ENCODE data around the gene N4BP2L2. TPM values are rescaled to one million over a fixed set of nuclear protein-coding genes. Genes with fewer than 3 reads are reported as not detected.

N4BP2L2 gene
- total RNA-seq, 1 donor from 2014 or later = 131 TPM

GRCh38 chr13:32555613-32556012, 17.0 kb upstream of the N4BP2L2 start:
- no peaks in the 10 kb centered on the region for H3K36me3 ChIP-seq
- no peaks in the 10 kb centered on the region for H3K27me3 ChIP-seq (ENCODE audit: low read depth)
- no peak overlapping the region for H3K4me3 ChIP-seq
- no peak overlapping the region for H3K27ac ChIP-seq (replicated peaks)
- no peaks in the 10 kb centered on the region for H3K4me1 ChIP-seq
- no peak for TF ChIP-seq CTCF (IDR thresholded peaks at IDR 0.05; ENCODE audit: borderline replicate concordance)
- peaks cover 3% of the 10 kb centered on the region for H3K9me3 ChIP-seq (replicated peaks)
- intact Hi-C loops (cut with micrococcal nuclease) = no loop called here
- DNase-seq = no peak

DNA sequence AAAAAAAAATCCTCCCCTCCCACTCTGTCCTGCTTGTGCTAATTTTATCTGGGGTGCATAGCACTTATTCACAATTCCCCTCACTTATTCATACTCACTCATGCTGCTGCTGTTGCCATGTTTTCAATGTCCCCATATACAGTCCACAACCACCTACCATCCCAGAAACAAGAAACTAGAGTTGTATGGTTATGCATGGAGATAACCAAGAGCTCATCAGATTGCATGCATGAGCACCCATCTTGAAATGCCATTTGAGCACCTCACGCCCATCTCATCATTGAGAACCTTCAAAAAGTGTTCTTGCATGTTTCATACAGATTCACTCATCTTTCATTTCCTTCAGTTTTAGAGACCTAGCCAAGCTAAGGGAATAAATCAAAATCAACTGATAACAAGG, 15.1 kb upstream of the N4BP2L2 start:
- TF ChIP-seq CTCF (IDR thresholded peaks at IDR 0.05; ENCODE audit: borderline replicate concordance) = no peak
- no peaks in the 10 kb centered on the region for H3K36me3 ChIP-seq
- H3K9me3 ChIP-seq (replicated peaks) = no peaks in the 10 kb centered on the region
- H3K4me1 ChIP-seq = no peaks in the 10 kb centered on the region
- no peak for DNase-seq
- intact Hi-C loops (cut with micrococcal nuclease) = no loop called here
- H3K27ac ChIP-seq (replicated peaks) = no peak overlapping the region
- H3K4me3 ChIP-seq = no peak overlapping the region
- no peaks in the 10 kb centered on the region for H3K27me3 ChIP-seq (ENCODE audit: low read depth)

DNA sequence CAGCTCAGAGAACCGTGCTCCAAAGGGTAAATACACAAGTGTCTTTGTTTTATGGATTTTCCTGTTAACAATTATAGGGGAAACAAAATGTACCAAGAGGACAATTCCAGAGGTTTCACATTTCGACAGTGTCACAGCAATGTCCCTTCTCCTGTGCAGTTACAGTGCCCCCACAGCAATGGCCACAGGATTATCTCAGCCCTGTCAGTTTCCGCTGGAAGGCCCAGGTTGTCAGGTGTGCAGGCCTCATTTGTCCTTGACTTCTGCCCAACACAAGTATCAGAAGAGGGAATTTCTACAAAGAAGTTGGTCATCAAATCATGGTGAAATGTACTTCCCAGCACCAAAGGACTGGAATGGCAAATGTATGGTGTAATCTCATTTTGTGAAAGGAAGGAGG, 11.2 kb upstream of the N4BP2L2 start:
- no peak overlapping the region for H3K27ac ChIP-seq (replicated peaks)
- no peaks in the 10 kb centered on the region for H3K27me3 ChIP-seq (ENCODE audit: low read depth)
- no peaks in the 10 kb centered on the region for H3K9me3 ChIP-seq (replicated peaks)
- no peak for DNase-seq
- H3K4me1 ChIP-seq = no peaks in the 10 kb centered on the region
- H3K4me3 ChIP-seq = no peak overlapping the region
- no peaks in the 10 kb centered on the region for H3K36me3 ChIP-seq
- intact Hi-C loops (cut with micrococcal nuclease) = no loop called here
- no peak for TF ChIP-seq CTCF (IDR thresholded peaks at IDR 0.05; ENCODE audit: borderline replicate concordance)

- Histone ChIP-seq H3K27me3 (ENCODE audit: low read depth) (no peaks in the 10 kb centered on the region), H3K9me3 (replicated peaks) (no peaks in the 10 kb centered on the region), H3K36me3 (no peaks in the 10 kb centered on the region), H3K27ac (replicated peaks) (no peak overlapping the region), H3K4me3 (no peak overlapping the region), H3K4me1 (no peaks in the 10 kb centered on the region)
- intact Hi-C loops (cut with micrococcal nuclease) = no loop called here
- DNase-seq = no peak
- TF ChIP-seq CTCF (IDR thresholded peaks at IDR 0.05; ENCODE audit: borderline replicate concordance) = no peak
These were observed 10.2 kb upstream of the N4BP2L2 start for GRCh38 chr13:32548837-32549236.

DNA sequence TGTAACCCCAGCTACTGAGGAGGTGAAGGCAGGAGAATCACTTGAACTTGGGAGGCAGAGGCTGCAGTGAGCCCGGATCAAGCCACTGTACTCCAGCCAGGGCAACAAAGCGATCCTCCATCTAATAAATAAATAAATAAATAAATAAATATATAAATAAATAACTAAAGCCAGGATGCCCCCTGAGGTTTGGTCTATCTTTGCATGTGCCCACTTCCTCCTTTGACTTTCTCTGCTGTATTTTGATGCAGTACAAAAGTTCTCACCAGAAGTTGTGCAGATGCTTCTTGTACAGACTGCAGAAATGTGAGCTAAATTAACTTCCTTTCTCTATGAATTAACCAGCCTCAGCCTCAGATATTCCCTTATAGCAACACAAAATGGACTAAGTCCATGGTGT, 6.5 kb upstream of the N4BP2L2 start:
- no peaks in the 10 kb centered on the region for H3K4me1 ChIP-seq
- no peak for DNase-seq
- intact Hi-C loops (cut with micrococcal nuclease) = no loop called here
- no peaks in the 10 kb centered on the region for H3K9me3 ChIP-seq (replicated peaks)
- H3K36me3 ChIP-seq = no peaks in the 10 kb centered on the region
- H3K4me3 ChIP-seq = no peak overlapping the region
- TF ChIP-seq CTCF (IDR thresholded peaks at IDR 0.05; ENCODE audit: borderline replicate concordance) = no peak
- H3K27ac ChIP-seq (replicated peaks) = no peak overlapping the region
- no peaks in the 10 kb centered on the region for H3K27me3 ChIP-seq (ENCODE audit: low read depth)

GRCh38 chr13:32542221-32542620, 3.6 kb upstream of the N4BP2L2 start:
- Histone ChIP-seq H3K27me3 (ENCODE audit: low read depth) (no peaks in the 10 kb centered on the region), H3K9me3 (replicated peaks) (no peaks in the 10 kb centered on the region), H3K27ac (replicated peaks) (no peak overlapping the region), H3K4me1 (peaks cover 19% of the 10 kb centered on the region), H3K4me3 (no peak overlapping the region), H3K36me3 (no peaks in the 10 kb centered on the region)
- TF ChIP-seq CTCF (IDR thresholded peaks at IDR 0.05; ENCODE audit: borderline replicate concordance) = no peak
- no peak for DNase-seq
- intact Hi-C loops (cut with micrococcal nuclease) = no loop called here
